Uterus (tissue), 4 donors: ENCODE data around the gene COX4I1. TPM values are rescaled to one million over a fixed set of nuclear protein-coding genes. Genes with fewer than 3 reads are reported as not detected.

Experiments
- DNase-seq, 2 donors: peaks; one replicate each; pipeline ENCODE4 v3.0.0-alpha.2; 2019 to 2020
- H3K27ac ChIP-seq, 2 donors: fragments of 200-600 bp; sonication (generic); 1 replicate in 1 of 2; 2 replicates in 1 of 2; pipeline ENCODE4 v1.5.1; 2016 to 2018
- H3K27me3 ChIP-seq, 2 donors: fragments of 200-600 bp; sonication (generic); one replicate each; pipeline ENCODE4 v1.5.1; 2018 to 2019; ENCODE audit warnings: control low read depth in 1 of 2
- H3K36me3 ChIP-seq, 2 donors: fragments of 200-600 bp; sonication (generic); one replicate each; pipeline ENCODE4 v1.5.1; 2019; ENCODE audit warnings: control low read depth in 1 of 2
- H3K4me1 ChIP-seq, 2 donors: fragments of 200-600 bp; sonication (generic); one replicate each; pipeline ENCODE4 v1.5.1; 2018 to 2019; ENCODE audit warnings: control low read depth in 1 of 2
- H3K4me3 ChIP-seq, 2 donors: fragments of 200-600 bp; sonication (generic); 1 replicate in 1 of 2; 2 replicates in 1 of 2; pipeline ENCODE4 v1.5.1; 2018 to 2019; ENCODE audit warnings: mild to moderate bottlenecking in 1 of 2
- H3K9me3 ChIP-seq, 2 donors: fragments of 200-600 bp; sonication (generic); one replicate each; pipeline ENCODE4 v1.5.1; 2019; ENCODE audit warnings: control low read depth in 1 of 2
- CTCF ChIP-seq, 4 experiments: fragments of 200-600 bp in 2 of 4; fragments of 450-650 bp in 2 of 4; sonication (generic) in 2 of 4; IDR thresholded peaks; one replicate each; pipeline ENCODE4 v1.5.1; 2016 to 2019; ENCODE audit warnings: antibody characterized with exemption in 4 of 4, mild to moderate bottlenecking in 2 of 4, moderate library complexity in 1 of 4
- POLR2A ChIP-seq, 2 donors: fragments of 450-650 bp; IDR thresholded peaks; one replicate each; pipeline ENCODE4 v1.6.1; 2016; ENCODE audit warnings: antibody characterized with exemption in 2 of 2, mild to moderate bottlenecking in 1 of 2, moderate library complexity in 1 of 2
- intact Hi-C: fragments of 100-400 bp; cut with DNase I; formaldehyde crosslinking; loops from one replicate; pipeline ENCODE4 v1.15.1; 2023; ENCODE audit warnings: low total_unique reads
- total RNA-seq, 4 donors: library from RNA; depleted of rRNA in 3 of 4; stranded (reverse); fragments of >200 nt in 3 of 4; gene quantifications; one replicate each; pipeline versions ENCODE4 v1.1.0 to v1.2.4, GENCODE V29; 2014 to 2023
- donor health status: DM: yes; HTN: yes; CAD: no.

Gene COX4I1
- total RNA-seq, 4 donors from 2014 or later, result 199 to 836 (median 287) TPM

- no peak for DNase-seq
- H3K4me3 ChIP-seq, result no peak overlapping the region
- peaks cover 0 to 4% of the 10 kb centered on the region in 2 donors for H3K27me3 ChIP-seq
- no peak overlapping the region for H3K27ac ChIP-seq
- TF ChIP-seq CTCF (IDR thresholded peaks at IDR 0.05) (no peak), POLR2A (IDR thresholded peaks at IDR 0.05) (no peak)
- intact Hi-C loops, result no loop called here
- no peaks in the 10 kb centered on the region for H3K36me3 ChIP-seq
- no peaks in the 10 kb centered on the region for H3K4me1 ChIP-seq
- no peaks in the 10 kb centered on the region for H3K9me3 ChIP-seq
Measured at GRCh38 chr16:85847036-85847435, 47.5 kb downstream of the COX4I1 start.

GRCh38 chr16:85847681-85848601 is 48.4 kb downstream of the COX4I1 start:
- intact Hi-C loops, result no loop called here

GRCh38 chr16:85848986-85849385 is 49.5 kb downstream of the COX4I1 start:
- intact Hi-C loops, result no loop called here
- Histone ChIP-seq H3K9me3 (no peaks in the 10 kb centered on the region), H3K4me1 (no peaks in the 10 kb centered on the region), H3K36me3 (no peaks in the 10 kb centered on the region), H3K27me3 (no peaks in the 10 kb centered on the region), H3K4me3 (no peak overlapping the region), H3K27ac (no peak overlapping the region)
- DNase-seq, result no peak
- TF ChIP-seq CTCF (IDR thresholded peaks at IDR 0.05) (no peak), POLR2A (IDR thresholded peaks at IDR 0.05) (no peak)

More at GRCh38 chr16:85847681-85848601, 48.4 kb downstream of the COX4I1 start:
- Histone ChIP-seq H3K4me3 (no peak overlapping the region), H3K27ac (no peak overlapping the region), H3K4me1 (no peaks in the 10 kb centered on the region), H3K9me3 (no peaks in the 10 kb centered on the region), H3K27me3 (peaks cover 0 to 4% of the 10 kb centered on the region in 2 donors), H3K36me3 (no peaks in the 10 kb centered on the region)
- no peak for TF ChIP-seq POLR2A (IDR thresholded peaks at IDR 0.05)
- no peak for TF ChIP-seq CTCF (IDR thresholded peaks at IDR 0.05)
- no peak for DNase-seq

GRCh38 chr16:85849388-85849787 is 49.9 kb downstream of the COX4I1 start:
- intact Hi-C loops, result no loop called here
- H3K4me3 ChIP-seq, result no peak overlapping the region
- no peak for DNase-seq

More at GRCh38 chr16:85849388-85849787, 49.9 kb downstream of the COX4I1 start:
- TF ChIP-seq POLR2A (IDR thresholded peaks at IDR 0.05), result no peak
- no peak for TF ChIP-seq CTCF (IDR thresholded peaks at IDR 0.05)
- H3K36me3 ChIP-seq, result no peaks in the 10 kb centered on the region
- H3K4me1 ChIP-seq, result no peaks in the 10 kb centered on the region
- no peaks in the 10 kb centered on the region for H3K27me3 ChIP-seq
- H3K9me3 ChIP-seq, result no peaks in the 10 kb centered on the region
- H3K27ac ChIP-seq, result no peak overlapping the region
